Activated T-cell treated with anti-CD3 and anti-CD28 coated beads, Interleukin-2, amount 50 U/mL, for 1 hour (primary cell): Measurements from ENCODE around the gene PCLO.

Experiments used
- DNase-seq: peaks from one replicate; pipeline ENCODE4 v3.0.0-alpha.2; 2020

PCLO gene, protein sequence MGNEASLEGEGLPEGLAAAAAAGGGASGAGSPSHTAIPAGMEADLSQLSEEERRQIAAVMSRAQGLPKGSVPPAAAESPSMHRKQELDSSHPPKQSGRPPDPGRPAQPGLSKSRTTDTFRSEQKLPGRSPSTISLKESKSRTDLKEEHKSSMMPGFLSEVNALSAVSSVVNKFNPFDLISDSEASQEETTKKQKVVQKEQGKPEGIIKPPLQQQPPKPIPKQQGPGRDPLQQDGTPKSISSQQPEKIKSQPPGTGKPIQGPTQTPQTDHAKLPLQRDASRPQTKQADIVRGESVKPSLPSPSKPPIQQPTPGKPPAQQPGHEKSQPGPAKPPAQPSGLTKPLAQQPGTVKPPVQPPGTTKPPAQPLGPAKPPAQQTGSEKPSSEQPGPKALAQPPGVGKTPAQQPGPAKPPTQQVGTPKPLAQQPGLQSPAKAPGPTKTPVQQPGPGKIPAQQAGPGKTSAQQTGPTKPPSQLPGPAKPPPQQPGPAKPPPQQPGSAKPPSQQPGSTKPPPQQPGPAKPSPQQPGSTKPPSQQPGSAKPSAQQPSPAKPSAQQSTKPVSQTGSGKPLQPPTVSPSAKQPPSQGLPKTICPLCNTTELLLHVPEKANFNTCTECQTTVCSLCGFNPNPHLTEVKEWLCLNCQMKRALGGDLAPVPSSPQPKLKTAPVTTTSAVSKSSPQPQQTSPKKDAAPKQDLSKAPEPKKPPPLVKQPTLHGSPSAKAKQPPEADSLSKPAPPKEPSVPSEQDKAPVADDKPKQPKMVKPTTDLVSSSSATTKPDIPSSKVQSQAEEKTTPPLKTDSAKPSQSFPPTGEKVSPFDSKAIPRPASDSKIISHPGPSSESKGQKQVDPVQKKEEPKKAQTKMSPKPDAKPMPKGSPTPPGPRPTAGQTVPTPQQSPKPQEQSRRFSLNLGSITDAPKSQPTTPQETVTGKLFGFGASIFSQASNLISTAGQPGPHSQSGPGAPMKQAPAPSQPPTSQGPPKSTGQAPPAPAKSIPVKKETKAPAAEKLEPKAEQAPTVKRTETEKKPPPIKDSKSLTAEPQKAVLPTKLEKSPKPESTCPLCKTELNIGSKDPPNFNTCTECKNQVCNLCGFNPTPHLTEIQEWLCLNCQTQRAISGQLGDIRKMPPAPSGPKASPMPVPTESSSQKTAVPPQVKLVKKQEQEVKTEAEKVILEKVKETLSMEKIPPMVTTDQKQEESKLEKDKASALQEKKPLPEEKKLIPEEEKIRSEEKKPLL (N-terminal part only)

DNA sequence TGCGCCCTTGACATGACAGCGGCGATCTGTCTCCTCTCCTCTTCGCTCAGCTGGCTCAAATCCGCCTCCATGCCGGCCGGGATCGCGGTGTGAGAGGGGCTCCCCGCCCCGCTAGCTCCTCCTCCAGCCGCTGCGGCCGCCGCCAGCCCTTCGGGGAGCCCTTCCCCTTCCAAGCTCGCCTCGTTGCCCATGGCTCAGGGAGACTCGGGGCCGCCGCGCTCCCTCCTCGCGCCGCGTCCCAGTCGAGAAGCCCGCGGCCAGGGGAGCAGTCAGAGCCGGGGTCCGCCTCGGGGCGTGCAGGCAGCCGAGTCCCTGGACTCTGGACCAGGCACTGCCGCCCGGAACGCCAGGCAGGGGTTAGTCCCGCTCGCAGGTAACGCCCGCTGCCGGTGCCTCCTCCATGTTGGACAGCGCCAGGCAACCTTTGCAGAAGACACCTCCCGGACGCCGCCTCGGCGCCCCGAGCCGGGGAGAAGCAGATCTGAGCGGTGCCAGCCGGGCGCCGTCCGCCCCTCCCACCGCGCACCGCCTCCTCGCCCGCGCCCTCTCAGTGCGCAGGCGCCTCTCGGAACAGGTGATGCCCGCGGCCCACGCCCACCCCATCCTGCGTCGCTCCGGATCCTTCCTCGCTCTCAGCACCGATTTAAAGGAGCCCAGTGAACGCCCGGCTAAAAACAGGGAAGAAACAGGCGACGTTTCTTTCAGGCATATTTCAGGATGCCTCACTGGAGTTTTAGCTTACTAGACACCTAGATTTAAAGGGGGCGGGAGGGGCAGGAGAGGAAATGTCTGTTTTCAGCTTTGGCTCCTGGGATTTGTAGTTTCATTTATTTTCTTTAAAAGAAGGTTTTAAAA lies at the start of gene PCLO:
Gene PCLO, minus strand, starts transcription at position 483 of the 855 bp plus-strand sequence. Its CDS starts 292 bp downstream, at position 191.
- DNase-seq = peak; percentile 41

DNA sequence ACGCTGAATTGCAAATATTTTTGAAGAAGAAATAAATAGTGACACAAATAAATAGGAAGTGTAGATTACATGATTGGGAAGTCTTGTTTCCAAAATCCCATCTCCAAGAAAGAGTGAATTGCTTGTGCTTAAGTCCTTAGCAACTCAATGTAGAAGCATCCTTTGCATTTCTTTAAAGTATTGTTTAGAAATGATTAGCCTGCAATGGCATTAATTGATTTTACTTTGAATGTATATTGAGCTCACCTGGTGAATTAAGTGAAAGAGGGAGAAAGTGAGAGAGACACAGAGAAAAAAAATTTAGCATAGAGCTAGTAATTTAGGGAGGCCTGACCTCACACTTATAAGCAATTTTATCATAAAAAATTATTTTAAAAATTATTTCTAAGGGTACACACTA lies 49.0 kb upstream of the PCLO start:
- no peak for DNase-seq

DNA sequence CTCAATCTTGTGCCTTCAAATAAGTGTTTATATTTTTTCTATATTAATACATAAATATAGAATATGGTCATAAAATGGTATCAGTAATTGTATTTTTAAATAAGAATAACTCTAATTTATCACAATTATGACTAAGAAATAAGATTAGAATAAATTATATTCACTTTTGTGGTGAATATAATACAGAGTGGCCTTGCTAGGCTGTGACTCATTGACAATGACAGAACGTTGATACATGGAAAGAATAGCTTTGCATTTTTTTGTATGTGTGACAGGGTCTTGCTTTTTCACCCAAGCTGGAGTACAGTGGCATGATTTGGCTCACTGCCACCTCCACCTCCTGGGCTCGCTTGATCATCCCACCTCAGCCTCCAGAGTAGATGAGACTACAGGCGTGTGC lies 47.8 kb upstream of the PCLO start:
- no peak for DNase-seq

DNA sequence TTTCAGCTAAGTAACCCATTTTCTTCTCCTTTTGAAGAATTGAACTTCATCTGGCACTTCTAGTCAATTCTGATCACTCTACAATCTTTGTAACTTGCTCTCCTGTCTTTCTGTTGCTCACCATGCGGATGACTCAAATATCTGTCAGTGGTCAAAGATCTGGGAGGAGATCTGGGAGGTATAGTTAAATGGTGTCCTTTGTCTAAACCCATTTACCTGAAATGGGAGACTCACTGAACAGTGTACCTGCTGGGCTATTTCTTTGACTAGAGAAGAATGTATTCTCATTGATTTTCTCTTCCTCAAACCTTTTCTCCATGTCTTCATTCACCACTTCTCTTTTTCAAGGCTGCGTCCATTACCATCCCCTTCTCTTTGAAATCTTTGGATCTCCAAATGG lies 42.0 kb upstream of the PCLO start:
- DNase-seq = no peak

DNA sequence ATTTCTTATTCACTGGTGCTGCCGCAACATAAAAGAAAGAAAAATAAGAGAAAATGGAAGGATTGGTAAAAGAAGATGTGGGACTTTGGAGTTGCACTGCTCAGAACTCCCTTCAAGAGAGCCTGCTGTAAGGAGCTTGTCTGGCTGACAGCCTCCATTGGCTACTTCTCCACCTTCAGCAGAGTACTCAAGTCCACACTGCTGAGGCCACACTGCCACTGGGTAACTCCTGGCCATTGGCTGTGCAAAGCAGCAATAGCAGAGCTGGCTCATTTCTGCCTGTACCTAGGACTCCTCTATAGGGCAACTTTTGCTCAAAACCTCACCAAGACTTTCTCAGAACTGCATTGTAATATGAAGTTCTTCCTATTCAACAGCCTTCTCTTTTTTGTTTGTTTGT lies 38.7 kb upstream of the PCLO start:
- DNase-seq = no peak

DNA sequence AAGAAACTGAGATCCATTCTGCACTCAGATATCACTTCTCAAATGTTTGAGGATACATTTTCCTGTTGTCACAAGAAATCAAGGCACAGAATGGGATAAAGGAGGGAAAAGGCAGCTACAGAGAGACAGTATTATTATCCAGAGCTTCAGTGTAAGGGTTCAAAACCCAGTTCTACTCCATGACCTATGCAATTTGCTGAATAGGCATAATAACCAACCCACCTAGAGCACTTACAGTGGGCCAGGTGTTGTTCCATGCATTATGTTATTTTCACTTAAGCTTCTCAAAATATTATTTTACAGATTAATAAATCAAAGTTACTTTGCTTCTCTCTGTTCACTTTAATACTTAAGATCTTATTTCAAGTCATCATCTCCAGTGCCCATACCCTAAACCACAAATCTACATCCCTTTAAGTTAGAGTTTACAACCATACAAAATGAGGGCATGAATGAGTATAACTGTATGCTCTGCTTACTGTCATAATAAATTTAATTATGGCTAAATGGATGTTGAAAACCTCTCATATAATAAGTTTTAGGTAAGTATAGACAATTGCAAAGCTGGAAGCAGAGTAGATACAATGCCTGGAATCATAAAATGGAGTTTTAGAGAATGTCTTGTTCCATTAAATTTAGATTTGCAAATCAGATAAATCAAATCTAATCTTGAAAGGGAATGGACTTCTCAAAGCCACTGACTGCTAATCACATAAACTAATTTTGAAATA lies 28.1 kb upstream of the PCLO start:
- DNase-seq = no peak

DNA sequence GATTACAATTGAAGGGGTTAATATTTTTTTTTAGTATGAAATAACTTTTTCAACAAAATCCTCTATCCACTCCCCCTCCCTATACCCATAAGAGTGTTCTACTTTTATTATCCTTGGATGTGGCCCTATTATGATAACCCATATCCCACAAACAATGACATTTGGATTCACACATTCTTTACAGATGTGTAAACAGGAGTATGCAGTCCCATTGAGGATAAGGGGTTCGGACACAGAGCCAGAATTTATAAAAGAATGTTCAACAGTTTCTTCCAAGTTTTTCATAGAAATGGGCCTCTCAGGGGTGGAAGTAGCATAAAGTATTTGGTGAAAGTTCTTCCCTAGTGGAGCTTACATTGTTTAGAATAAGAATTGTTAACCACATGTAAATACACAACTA lies 16.1 kb upstream of the PCLO start:
- DNase-seq = no peak

DNA sequence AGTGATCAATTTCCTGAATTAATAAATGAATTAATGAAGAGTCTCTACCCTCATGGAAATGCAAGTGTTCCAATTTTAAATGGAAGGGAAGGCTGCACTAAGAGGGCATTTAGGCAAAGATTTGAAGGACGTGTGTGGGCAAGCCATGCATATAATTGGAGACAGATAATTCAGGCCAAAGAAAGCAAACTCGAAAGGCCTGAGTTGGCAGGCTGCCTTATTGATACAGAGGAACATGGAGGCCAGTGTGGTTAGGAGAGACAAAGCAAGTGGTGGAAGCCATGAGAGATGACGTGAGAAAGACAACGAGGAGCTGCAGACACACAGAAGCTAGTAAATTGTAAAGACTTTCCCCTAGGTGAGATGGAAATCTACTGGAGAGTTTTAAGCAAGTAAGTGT lies 15.4 kb upstream of the PCLO start:
- no peak for DNase-seq

DNA sequence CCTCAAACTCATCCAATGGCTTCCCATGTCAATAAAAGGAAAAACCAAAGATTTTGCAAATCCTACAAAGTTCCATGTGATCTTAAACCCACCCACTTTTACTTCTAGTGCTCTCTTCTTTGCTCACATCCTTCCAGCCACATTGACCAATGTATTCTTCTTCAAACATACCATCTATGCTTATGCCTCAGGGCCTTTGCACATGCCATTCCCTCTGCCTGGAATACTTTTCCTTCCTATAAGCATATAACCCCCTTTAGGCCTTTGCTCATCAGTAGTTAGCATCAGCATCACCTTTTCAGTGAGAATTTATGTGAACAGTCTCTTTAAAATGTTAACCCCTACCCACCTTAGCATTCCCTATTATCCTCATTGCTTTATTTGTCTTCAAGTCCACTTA lies 11.0 kb upstream of the PCLO start:
- DNase-seq = no peak

DNA sequence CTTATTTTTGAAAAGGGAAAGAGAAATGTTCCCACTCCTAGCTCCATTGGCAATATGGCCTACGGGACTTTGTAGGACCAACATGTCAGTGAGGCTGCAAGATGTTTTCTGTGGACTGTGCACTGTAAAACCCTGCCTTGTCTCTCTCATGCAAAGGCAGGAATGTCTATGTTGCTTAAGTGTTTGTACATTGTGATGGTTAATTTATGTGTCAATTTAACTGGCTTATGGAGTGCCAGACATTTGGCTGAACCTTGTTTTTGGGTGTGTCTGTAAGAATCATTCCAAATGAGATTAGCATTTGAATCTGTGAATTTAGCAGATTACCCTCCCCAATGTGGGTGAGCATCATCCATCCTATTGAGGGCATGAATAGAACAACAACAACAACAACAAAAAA lies 4.1 kb upstream of the PCLO start:
- no peak for DNase-seq

DNA sequence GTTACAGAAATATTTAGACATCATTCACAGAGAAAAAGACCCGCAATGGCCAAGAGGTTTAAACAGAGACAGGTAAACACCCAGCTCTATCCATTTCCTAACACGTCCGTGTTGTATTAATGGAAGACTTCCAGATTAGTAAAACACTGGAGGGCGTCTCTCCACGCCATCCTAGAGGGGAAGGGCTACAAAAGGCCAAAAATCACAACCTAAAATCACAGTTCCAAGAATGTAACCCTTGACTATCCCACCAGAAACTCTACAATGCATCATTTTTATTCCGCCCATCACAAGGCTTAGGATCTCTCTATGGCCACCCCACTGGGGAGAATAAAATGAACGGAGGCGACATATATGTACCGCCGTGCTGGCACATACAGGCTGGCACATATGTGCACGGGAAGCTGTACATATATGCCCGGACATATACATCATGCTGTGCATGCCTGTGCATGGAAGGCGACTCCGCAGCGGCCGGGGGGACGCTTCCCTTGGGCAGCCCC lies 734 bp downstream of the PCLO start:
- DNase-seq = no peak

DNA sequence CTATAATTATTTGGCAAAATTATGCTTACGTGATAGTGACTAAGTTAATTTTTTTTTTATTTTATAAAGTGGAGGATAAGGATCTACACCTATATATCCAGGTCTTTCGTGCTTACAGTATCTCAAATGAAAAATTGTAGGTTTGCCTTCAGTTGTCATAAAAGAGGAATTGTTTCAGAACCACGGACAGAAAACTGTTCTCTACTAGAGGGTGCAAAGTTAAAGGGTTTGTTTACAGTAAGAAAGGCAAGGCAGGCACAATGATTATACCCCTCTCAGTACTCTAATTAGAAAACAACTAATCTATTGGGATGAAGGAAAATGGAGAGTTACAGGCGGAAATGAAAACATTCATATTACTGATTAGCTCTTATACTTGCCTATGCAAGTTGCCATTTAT lies 1.5 kb downstream of the PCLO start:
- no peak for DNase-seq

DNA sequence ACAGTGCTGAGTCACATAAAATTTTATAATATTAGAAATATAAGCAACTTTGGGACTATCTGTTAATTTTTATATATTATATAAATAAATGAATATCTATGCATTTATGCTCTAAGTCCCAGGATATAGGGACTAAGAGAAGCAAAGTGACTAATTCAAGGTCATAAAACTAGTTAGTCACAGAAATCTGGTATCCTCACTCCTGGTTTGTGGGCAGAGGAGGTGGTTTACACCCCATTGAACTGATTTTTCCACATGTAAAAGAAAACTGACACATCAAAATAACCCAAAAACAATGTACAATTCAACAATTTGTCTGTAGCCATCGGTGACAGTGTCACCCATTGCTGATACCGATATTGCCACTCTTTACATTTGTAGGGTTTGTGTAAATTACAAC lies 3.0 kb downstream of the PCLO start:
- DNase-seq = no peak

DNA sequence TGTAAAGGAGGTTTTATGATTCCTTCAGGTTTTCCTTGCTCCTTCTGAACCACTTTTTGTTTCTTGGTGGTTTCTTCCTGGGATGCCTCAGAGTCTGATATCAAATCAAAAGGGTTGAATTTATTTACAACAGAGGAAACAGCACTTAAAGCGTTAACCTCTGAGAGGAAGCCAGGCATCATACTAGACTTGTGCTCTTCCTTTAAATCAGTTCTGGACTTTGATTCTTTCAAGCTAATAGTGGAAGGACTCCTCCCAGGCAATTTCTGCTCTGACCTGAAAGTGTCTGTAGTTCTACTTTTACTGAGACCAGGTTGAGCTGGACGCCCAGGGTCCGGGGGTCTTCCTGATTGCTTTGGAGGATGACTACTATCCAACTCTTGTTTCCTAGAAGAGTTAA lies 6.7 kb downstream of the PCLO start:
- no peak for DNase-seq

DNA sequence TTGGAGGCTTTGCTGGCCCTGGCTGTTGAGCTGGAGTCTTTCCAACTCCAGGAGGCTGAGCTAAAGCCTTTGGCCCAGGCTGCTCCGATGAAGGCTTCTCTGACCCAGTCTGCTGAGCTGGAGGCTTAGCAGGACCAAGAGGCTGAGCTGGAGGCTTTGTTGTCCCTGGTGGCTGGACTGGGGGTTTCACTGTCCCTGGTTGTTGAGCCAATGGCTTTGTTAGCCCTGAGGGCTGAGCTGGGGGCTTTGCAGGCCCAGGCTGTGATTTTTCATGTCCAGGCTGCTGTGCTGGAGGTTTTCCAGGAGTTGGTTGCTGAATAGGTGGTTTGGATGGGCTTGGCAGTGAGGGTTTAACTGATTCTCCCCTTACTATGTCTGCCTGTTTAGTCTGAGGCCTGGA lies 7.3 kb downstream of the PCLO start:
- DNase-seq = no peak

DNA sequence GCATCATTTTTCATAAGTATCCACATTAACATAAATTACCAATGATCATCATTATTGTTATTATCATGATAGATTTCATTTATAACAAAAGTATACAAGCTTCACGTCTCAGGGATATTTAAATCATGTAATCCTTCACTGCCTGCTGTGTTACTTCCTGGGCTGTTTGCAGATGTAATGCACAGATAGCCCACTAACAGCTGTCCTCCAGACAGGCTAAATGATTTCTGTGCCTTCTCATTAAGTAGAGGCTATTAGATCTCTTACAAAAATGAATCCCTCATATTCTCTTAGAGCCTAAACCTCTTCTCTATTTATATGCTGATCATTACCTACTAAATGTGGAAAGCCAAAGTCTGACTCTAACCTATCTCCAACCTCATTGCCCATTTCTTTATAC lies 9.3 kb downstream of the PCLO start:
- no peak for DNase-seq

DNA sequence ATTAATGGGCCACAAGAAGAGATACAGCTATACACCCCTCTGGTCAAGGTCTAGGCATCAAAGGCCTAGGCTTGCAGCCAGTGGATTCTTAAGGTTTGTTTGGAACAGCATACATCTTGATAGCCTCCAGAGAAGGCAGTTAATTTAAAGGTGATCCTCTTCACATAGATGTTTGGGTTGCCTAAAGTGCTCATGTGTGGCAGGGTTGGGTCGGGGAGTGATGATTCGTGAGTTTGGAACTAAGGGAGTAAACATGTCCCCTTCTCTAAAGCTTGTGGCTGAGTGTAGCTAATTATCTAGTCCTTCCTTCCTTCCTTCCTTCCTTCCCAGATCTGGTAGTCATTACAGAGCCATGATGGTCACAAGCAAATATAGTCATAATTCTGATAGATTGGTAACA lies 12.4 kb downstream of the PCLO start:
- DNase-seq = no peak

DNA sequence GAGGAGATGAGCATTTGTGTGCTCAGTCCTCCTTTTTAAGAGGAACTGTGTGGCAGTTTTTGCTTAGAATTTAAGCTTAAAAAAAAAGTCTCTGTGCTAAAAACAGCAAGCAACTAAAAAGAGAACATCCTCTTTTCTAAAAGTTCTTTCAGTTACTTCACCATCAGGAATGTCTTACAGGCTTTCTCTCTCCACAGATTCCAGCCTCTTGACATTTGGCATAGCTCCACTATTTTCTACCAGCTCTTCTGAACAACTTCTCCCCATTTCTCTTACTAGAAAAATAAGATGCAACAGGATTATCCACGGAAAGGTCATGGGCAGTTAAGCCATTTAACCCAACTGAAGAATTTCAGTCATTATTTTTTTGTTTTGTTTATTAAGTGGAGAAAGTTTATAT lies 13.2 kb downstream of the PCLO start:
- no peak for DNase-seq

DNA sequence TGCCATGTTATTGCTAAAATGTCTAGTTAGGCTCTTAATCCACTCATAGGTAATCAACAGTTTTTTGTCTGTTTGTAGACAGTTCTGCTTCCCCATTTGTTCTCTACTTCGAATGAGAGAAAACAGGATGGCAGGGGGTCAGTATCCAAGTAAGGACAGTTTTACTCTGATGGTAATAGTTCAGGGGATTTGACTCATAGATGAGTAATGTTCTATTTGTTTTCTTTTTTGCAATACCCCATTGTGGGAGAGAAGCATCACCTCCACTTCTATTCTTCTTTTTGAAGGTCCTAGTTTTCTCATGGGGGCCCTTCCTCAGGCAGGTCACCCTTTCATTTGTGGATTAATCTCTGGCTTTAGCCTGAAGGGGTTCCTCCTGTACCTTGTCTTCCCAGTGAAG lies 13.9 kb downstream of the PCLO start:
- DNase-seq = no peak

DNA sequence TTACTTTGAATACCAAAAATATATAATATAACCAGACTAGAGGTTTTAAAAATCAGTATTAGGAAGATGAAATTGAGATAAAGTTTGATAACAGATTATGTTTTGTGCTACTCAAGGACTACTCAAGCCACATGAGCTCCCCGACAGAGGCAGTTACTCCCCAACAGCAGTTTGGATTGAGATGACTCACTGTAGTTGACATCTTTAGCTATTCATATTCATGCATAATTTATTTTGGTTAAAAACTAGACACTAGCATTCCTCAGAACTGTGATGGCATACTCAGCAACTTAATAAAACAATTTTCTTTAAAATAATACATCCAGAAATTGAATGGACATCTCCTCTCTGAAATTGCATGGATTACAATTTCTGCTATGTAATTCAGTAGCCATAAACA lies 19.6 kb downstream of the PCLO start:
- no peak for DNase-seq

DNA sequence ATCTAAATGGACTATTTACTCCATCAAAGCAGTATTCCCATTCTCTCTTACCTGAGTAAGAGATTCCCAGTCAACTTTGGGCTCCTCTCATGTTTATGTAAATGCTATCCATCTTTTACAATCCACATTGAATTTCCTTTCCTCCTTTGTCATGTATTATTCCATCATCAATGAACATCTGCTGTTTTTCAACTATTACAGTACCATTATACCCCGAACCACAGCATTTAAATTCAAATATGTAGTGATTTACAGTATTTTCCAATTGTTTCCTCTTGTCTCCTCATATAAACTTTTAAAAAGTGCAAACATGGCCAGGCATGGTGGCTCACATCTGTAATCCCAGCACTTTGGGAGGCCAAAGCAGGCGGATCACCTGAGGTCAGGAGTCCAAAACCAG lies 20.3 kb downstream of the PCLO start:
- DNase-seq = no peak

DNA sequence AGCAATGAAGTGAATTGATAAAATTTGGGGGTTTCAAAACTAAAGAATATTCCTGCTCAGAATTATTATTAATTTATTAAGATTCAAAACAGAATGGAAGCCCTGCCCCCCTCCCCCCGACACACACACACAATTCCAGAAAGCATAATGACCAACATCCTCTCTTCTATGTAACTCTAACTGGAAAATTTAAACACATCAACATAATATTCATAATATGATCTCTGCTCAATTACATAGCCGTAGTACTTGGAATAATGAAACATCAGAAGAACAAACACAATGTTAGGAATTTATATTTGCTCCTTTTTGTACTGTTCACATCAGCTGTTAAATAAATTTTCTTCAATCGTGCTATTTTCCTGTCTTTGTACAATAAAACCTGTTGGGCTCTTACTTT lies 20.8 kb downstream of the PCLO start:
- DNase-seq = no peak
